HTR-8/SVneo (cell line): ENCODE results near the gene POU2AF3.
A peak's percentile ranks its signal among the peaks of the same experiment; 100 is the strongest.

Experiments
- DNase-seq: peaks from one replicate; pipeline ENCODE4 v3.0.0; 2011; ENCODE audit warnings: low spot score, mixed read lengths; ENCODE audit not compliant: insufficient read length
- FAIRE-seq: peaks from 2 replicates; lab custom pipeline; 2011; peaks lifted over from hg19 to GRCh38; lab: Jason Lieb, UNC

The POU2AF3 gene

GRCh38 chr11:111349191-111349695, 50.9 kb downstream of the POU2AF3 start:
- FAIRE-seq (no peak), DNase-seq (no peak)

GRCh38 chr11:111350811-111351210, 52.5 kb downstream of the POU2AF3 start:
- DNase-seq (no peak), FAIRE-seq (no peak)

GRCh38 chr11:111351374-111352055, 53.2 kb downstream of the POU2AF3 start:
- DNase-seq (no peak), FAIRE-seq (peak; percentile 28)

GRCh38 chr11:111352231-111352746, 53.9 kb downstream of the POU2AF3 start:
- no peak for FAIRE-seq

GRCh38 chr11:111352935-111353710, 54.8 kb downstream of the POU2AF3 start:
- DNase-seq (no peak), FAIRE-seq (no peak)

More at GRCh38 chr11:111352231-111352746, 53.9 kb downstream of the POU2AF3 start:
- DNase-seq = no peak

GRCh38 chr11:111353776-111354600, 55.6 kb downstream of the POU2AF3 start:
- FAIRE-seq = no peak
- DNase-seq = no peak

- FAIRE-seq (no peak), DNase-seq (no peak)
Measured at GRCh38 chr11:111354601-111354891, 56.2 kb downstream of the POU2AF3 start.

GRCh38 chr11:111355101-111355500, 56.8 kb downstream of the POU2AF3 start:
- DNase-seq (no peak), FAIRE-seq (no peak)

GRCh38 chr11:111355956-111356659, 57.8 kb downstream of the POU2AF3 start:
- DNase-seq (no peak), FAIRE-seq (no peak)

GRCh38 chr11:111356660-111357048, 58.3 kb downstream of the POU2AF3 start:
- FAIRE-seq = no peak
- no peak for DNase-seq

GRCh38 chr11:111357150-111358037, 59.0 kb downstream of the POU2AF3 start:
- no peak for DNase-seq
- no peak for FAIRE-seq
